Stimulated activated CD4-positive, alpha-beta T cell treated with anti-CD3 and anti-CD28 coated beads, Interleukin-1b, Interleukin-23, amount 100 ng/mL, for 4 hours (primary cell): ENCODE measurements around the gene MEP1A.

Experiments used
- DNase-seq, 2 donors: peaks; one replicate each; pipeline ENCODE4 v3.0.0-alpha.2; 2020; ENCODE audit warnings: low read depth in 2 of 2

The MEP1A gene

GRCh38 chr6:46777476-46778346 is 15.5 kb upstream of the MEP1A start:
- DNase-seq = no peak

- no peak for DNase-seq
These were observed 11.5 kb upstream of the MEP1A start for GRCh38 chr6:46781478-46782378.

- DNase-seq = no peak
These were observed 8.7 kb upstream of the MEP1A start for GRCh38 chr6:46784535-46784934.

- no peak for DNase-seq
These were observed 5.2 kb upstream of the MEP1A start for GRCh38 chr6:46787871-46788540.

- DNase-seq = no peak
These were observed 4.4 kb upstream of the MEP1A start for GRCh38 chr6:46788791-46789190.

- no peak for DNase-seq
These were observed 3.5 kb upstream of the MEP1A start for GRCh38 chr6:46789434-46790354.

GRCh38 chr6:46790355-46790874 is 2.8 kb upstream of the MEP1A start:
- DNase-seq = no peak

GRCh38 chr6:46792635-46793034 is 554 bp upstream of the MEP1A start:
- DNase-seq = no peak

- DNase-seq = no peak
These were observed 879 bp downstream of the MEP1A start for GRCh38 chr6:46794068-46794467.

GRCh38 chr6:46795816-46796215 is 2.6 kb downstream of the MEP1A start:
- no peak for DNase-seq

- DNase-seq = no peak
These were observed 3.8 kb downstream of the MEP1A start for GRCh38 chr6:46796848-46797580.

GRCh38 chr6:46799657-46800056 is 6.5 kb downstream of the MEP1A start:
- no peak for DNase-seq

GRCh38 chr6:46808806-46809205 is 15.6 kb downstream of the MEP1A start:
- DNase-seq = no peak

GRCh38 chr6:46815130-46815529 is 21.9 kb downstream of the MEP1A start:
- no peak for DNase-seq

GRCh38 chr6:46816626-46817025 is 23.4 kb downstream of the MEP1A start:
- no peak for DNase-seq

GRCh38 chr6:46819561-46819960 is 26.4 kb downstream of the MEP1A start:
- DNase-seq = no peak

- no peak for DNase-seq
These were observed 28.3 kb downstream of the MEP1A start for GRCh38 chr6:46821458-46821881.

- DNase-seq = no peak
These were observed 35.8 kb downstream of the MEP1A start for GRCh38 chr6:46828939-46829338.

- no peak for DNase-seq
These were observed 39.6 kb downstream of the MEP1A start for GRCh38 chr6:46832816-46833215.
